MM.1S (cell line): ENCODE data around the gene TAOK2.

ENCODE experiments used
- DNase-seq: peaks from one replicate; pipeline ENCODE4 v3.0.0-alpha.2; 2015
- H2AFZ ChIP-seq: fragments of 300-600 bp; sonication (generic); 2 replicates; pipeline ENCODE4 v1.6.0; 2016; ENCODE audit warnings: antibody characterized with exemption, low read length
- H3F3A ChIP-seq: fragments of 300-600 bp; sonication (generic); 2 replicates; pipeline ENCODE4 v1.6.1; 2016; ENCODE audit warnings: mild to moderate bottlenecking, antibody characterized with exemption, low read length, moderate library complexity, mixed read lengths; ENCODE audit not compliant: insufficient read depth
- H3K27ac ChIP-seq: fragments of 300-600 bp; sonication (generic); 2 replicates; pipeline ENCODE4 v1.5.1; 2016; ENCODE audit warnings: mild to moderate bottlenecking, low read length
- H3K27me3 ChIP-seq: fragments of 300-600 bp; sonication (generic); replicated peaks from 2 replicates; pipeline ENCODE4 v1.6.0; 2016; ENCODE audit warnings: low read length; ENCODE audit not compliant: insufficient read depth
- H3K36me3 ChIP-seq: fragments of 300-600 bp; sonication (generic); replicated peaks from 2 replicates; pipeline ENCODE4 v1.6.1; 2016; ENCODE audit warnings: mild to moderate bottlenecking, low read length, mixed read lengths; ENCODE audit not compliant: insufficient read depth
- H3K4me1 ChIP-seq: fragments of 300-600 bp; sonication (generic); 2 replicates; pipeline ENCODE4 v1.6.1; 2016; ENCODE audit warnings: low read length, mixed read lengths
- H3K4me2 ChIP-seq: fragments of 300-600 bp; sonication (generic); 2 replicates; pipeline ENCODE4 v1.6.0; 2016; ENCODE audit warnings: low read depth, low read length
- H3K4me3 ChIP-seq: fragments of 300-600 bp; sonication (generic); 2 replicates; pipeline ENCODE4 v1.5.1; 2016; ENCODE audit warnings: low read length, mixed read lengths
- H3K79me2 ChIP-seq: fragments of 300-600 bp; sonication (generic); 2 replicates; pipeline ENCODE4 v1.6.1; 2016; ENCODE audit warnings: mixed run types, low read length, mixed read lengths
- H3K9ac ChIP-seq: fragments of 300-600 bp; sonication (generic); 2 replicates; pipeline ENCODE4 v1.6.1; 2016; ENCODE audit warnings: low read length, mixed read lengths
- H3K9me2 ChIP-seq: fragments of 300-600 bp; sonication (generic); replicated peaks from 2 replicates; pipeline ENCODE4 v1.6.1; 2016; ENCODE audit warnings: mild to moderate bottlenecking, low read length, mixed read lengths; ENCODE audit not compliant: insufficient read depth
- H3K9me3 ChIP-seq: fragments of 300-600 bp; sonication (generic); replicated peaks from 2 replicates; pipeline ENCODE4 v1.6.1; 2016; ENCODE audit warnings: mild to moderate bottlenecking, low read length, mixed read lengths; ENCODE audit not compliant: insufficient read depth
- H4K20me1 ChIP-seq: fragments of 300-600 bp; sonication (generic); 2 replicates; pipeline ENCODE4 v1.6.1; 2016; ENCODE audit warnings: mild to moderate bottlenecking, low read length, moderate library complexity, mixed read lengths; ENCODE audit not compliant: insufficient read depth
- EZH2 ChIP-seq: fragments of 300-600 bp; sonication (generic); optimal IDR thresholded peaks from 2 replicates; pipeline ENCODE3; 2017; ENCODE audit warnings: low read depth, mild to moderate bottlenecking, antibody characterized with exemption, low read length, mixed read lengths
- EZH2phosphoT487 ChIP-seq: fragments of 300-600 bp; sonication (generic); IDR thresholded peaks from 2 replicates; pipeline ENCODE4 v1.6.1; 2018; ENCODE audit warnings: antibody characterized with exemption, low read length
- TF ChIP-seq, protein P1 (sequence below): fragments of 300-600 bp; sonication (generic); IDR thresholded peaks from 2 replicates; pipeline ENCODE4 v1.5.1; 2016; ENCODE audit warnings: antibody characterized with exemption, low read length, mixed read lengths

TAOK2 gene

DNA sequence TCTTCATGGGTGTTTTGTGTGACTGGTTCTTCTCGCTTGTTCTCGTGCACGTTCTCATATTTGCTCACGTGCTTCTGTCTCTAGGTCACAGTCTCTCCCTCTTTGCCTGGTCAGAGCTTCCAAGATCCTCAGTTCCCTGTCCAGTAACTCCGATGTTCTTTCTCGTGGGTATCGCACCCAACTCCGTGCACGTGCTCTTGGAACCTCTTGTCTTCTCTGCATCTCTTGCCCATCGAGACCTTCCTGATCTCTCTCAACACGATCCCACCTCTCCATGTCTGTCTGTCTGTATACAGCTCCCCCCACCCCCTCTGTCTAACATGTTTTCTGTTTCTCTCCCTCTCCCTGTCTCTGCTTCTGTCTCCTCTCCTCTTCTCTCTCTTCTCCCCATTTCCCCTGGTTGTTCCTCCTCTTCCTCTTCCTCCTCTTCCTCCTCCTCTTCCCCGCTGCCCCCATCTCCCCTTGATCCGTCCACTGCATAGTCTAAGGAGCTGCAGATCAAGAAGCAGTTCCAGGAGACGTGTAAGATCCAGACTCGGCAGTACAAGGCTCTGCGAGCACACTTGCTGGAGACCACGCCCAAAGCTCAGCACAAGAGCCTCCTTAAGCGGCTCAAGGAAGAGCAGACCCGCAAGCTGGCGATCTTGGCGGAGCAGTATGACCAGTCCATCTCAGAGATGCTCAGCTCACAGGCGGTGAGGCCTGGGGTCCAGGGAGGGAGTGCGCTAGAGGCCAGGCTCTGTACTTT is 15.6 kb downstream of the TAOK2 start:
- TF ChIP-seq, protein P1, sequence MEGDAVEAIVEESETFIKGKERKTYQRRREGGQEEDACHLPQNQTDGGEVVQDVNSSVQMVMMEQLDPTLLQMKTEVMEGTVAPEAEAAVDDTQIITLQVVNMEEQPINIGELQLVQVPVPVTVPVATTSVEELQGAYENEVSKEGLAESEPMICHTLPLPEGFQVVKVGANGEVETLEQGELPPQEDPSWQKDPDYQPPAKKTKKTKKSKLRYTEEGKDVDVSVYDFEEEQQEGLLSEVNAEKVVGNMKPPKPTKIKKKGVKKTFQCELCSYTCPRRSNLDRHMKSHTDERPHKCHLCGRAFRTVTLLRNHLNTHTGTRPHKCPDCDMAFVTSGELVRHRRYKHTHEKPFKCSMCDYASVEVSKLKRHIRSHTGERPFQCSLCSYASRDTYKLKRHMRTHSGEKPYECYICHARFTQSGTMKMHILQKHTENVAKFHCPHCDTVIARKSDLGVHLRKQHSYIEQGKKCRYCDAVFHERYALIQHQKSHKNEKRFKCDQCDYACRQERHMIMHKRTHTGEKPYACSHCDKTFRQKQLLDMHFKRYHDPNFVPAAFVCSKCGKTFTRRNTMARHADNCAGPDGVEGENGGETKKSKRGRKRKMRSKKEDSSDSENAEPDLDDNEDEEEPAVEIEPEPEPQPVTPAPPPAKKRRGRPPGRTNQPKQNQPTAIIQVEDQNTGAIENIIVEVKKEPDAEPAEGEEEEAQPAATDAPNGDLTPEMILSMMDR: no peak
- TF ChIP-seq EZH2 (no peak), EZH2phosphoT487 (no peak)
- Histone ChIP-seq H3K4me3 (no peak overlapping the region), H3F3A (peaks cover 11% of the 10 kb centered on the region; the same call in 1 of the 2 replicates), H2AFZ (no peak overlapping the region), H3K9ac (no peak overlapping the region), H3K4me2 (no peak overlapping the region), H3K27me3 (no peaks in the 10 kb centered on the region), H4K20me1 (no peaks in the 10 kb centered on the region), H3K9me3 (no peaks in the 10 kb centered on the region), H3K79me2 (no peaks in the 10 kb centered on the region; the same call in 1 of the 2 replicates), H3K27ac (no peak overlapping the region), H3K9me2 (no peaks in the 10 kb centered on the region), H3K36me3 (no peaks in the 10 kb centered on the region), H3K4me1 (peaks cover under 1% of the 10 kb centered on the region; the same call in 1 of the 2 replicates)
- DNase-seq: no peak

DNA sequence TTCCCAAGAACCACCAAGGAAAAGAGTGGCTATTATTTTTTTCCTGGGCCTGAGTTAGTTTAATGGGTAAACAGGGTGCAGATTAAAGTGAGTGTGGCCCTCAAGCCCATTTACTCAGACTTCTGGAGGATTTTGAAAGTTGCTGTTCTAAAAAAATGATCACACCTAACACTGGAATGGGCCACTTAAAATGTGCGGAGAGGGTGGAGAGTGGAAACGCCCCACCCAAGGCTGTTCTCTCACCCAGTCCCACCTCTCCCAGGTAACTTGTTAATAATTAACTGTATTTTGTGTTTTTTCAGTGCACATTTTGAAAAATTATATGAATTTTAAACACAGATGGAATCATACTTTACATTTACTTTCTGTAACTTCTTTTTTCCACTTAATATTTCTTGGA is 16.4 kb downstream of the TAOK2 start:
- H3K9ac ChIP-seq: no peak overlapping the region
- no peaks in the 10 kb centered on the region for H4K20me1 ChIP-seq
- no peak overlapping the region for H3K27ac ChIP-seq
- H3K79me2 ChIP-seq: no peaks in the 10 kb centered on the region; the same call in 1 of the 2 replicates
- H3K27me3 ChIP-seq: no peaks in the 10 kb centered on the region
- TF ChIP-seq EZH2 (no peak), EZH2phosphoT487 (no peak)
- TF ChIP-seq, protein P1: no peak
- peaks cover 7% of the 10 kb centered on the region; the same call in 1 of the 2 replicates for H3K4me1 ChIP-seq
- no peaks in the 10 kb centered on the region for H3K9me3 ChIP-seq
- H3K9me2 ChIP-seq: no peaks in the 10 kb centered on the region
- no peaks in the 10 kb centered on the region for H3K36me3 ChIP-seq
- H3F3A ChIP-seq: peaks cover 18% of the 10 kb centered on the region
- no peak overlapping the region for H3K4me2 ChIP-seq
- H3K4me3 ChIP-seq: no peak overlapping the region
- no peak for DNase-seq
- no peak overlapping the region for H2AFZ ChIP-seq

DNA sequence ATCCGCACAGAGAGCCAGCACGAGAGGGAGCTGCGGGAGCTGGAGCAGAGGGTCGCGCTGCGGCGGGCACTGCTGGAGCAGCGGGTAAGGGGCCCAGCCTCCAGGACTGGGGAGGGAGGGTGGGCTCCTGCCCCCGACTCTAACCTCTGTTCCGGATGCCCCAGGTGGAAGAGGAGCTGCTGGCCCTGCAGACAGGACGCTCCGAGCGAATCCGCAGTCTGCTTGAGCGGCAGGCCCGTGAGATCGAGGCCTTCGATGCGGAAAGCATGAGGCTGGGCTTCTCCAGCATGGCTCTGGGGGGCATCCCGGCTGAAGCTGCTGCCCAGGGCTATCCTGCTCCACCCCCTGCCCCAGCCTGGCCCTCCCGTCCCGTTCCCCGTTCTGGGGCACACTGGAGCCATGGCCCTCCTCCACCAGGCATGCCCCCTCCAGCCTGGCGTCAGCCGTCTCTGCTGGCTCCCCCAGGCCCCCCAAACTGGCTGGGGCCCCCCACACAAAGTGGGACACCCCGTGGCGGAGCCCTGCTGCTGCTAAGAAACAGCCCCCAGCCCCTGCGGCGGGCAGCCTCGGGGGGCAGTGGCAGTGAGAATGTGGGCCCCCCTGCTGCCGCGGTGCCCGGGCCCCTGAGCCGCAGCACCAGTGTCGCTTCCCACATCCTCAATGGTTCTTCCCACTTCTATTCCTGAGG is 17.4 kb downstream of the TAOK2 start:
- H2AFZ ChIP-seq: no peak overlapping the region
- H3K4me1 ChIP-seq: peaks cover 7% of the 10 kb centered on the region; the same call in 1 of the 2 replicates
- no peak overlapping the region for H3K27ac ChIP-seq
- H3K4me2 ChIP-seq: no peak overlapping the region
- H3K79me2 ChIP-seq: no peaks in the 10 kb centered on the region; the same call in 1 of the 2 replicates
- DNase-seq: no peak
- H3F3A ChIP-seq: peaks cover 22% of the 10 kb centered on the region
- H3K36me3 ChIP-seq: no peaks in the 10 kb centered on the region
- H4K20me1 ChIP-seq: no peaks in the 10 kb centered on the region
- no peaks in the 10 kb centered on the region for H3K9me3 ChIP-seq
- H3K4me3 ChIP-seq: no peak overlapping the region
- no peaks in the 10 kb centered on the region for H3K9me2 ChIP-seq
- TF ChIP-seq EZH2 (no peak), EZH2phosphoT487 (no peak)
- TF ChIP-seq, protein P1: no peak
- H3K27me3 ChIP-seq: no peaks in the 10 kb centered on the region
- no peak overlapping the region for H3K9ac ChIP-seq
